SU-DHL-6 (cell line): Measurements from ENCODE around the gene AGL.

Experiments used
- CTCF ChIP-seq: fragments of 200-600 bp; sonication (generic); IDR thresholded peaks from one replicate; pipeline ENCODE4 v1.5.1; 2017; ENCODE audit warnings: antibody characterized with exemption, mild to moderate bottlenecking, low read length, moderate library complexity; ENCODE audit not compliant: insufficient read depth, poor library complexity, severe bottlenecking
- EZH2phosphoT487 ChIP-seq: fragments of 200-600 bp; sonication (generic), shearing (Covaris generic); conservative IDR thresholded peaks from 2 replicates; pipeline ENCODE4 v1.6.1; 2018; ENCODE audit warnings: mild to moderate bottlenecking, antibody characterized with exemption, low read length, moderate library complexity, mixed read lengths

GRCh38 chr1:99952522-99952921, 102.4 kb downstream of the AGL start:
- TF ChIP-seq EZH2phosphoT487 (no peak), CTCF (no peak)
